Nephron progenitor cell (in vitro differentiated cells): ENCODE measurements around the gene DHRSX.

Experiments
- DNase-seq: peaks from one replicate; pipeline ENCODE4 v3.0.0; 2021
- H3K27ac Mint-ChIP-seq: 2 replicates; pipeline ENCODE4 v1.8.0; 2021; ENCODE audit warnings: mild to moderate bottlenecking, moderate library complexity, mixed read lengths
- H3K27me3 Mint-ChIP-seq: 2 replicates; pipeline ENCODE4 v1.8.0; 2021; ENCODE audit warnings: mild to moderate bottlenecking, low read depth, mixed read lengths; ENCODE audit not compliant: poor library complexity
- H3K36me3 Mint-ChIP-seq: 2 replicates; pipeline ENCODE4 v1.8.0; 2021; ENCODE audit warnings: low read depth, mixed read lengths
- H3K4me1 Mint-ChIP-seq: 2 replicates; pipeline ENCODE4 v1.8.0; 2021; ENCODE audit warnings: mixed read lengths
- H3K4me3 Mint-ChIP-seq: 2 replicates; pipeline ENCODE4 v1.8.0; 2021; ENCODE audit warnings: mild to moderate bottlenecking, moderate library complexity, mixed read lengths
- H3K9me3 Mint-ChIP-seq: 2 replicates; pipeline ENCODE4 v1.8.0; 2021; ENCODE audit warnings: mild to moderate bottlenecking, moderate library complexity, mixed read lengths
- TF ChIP-seq, protein P1 (sequence below): fragments of 200-600 bp; sonication (generic); IDR thresholded peaks from 2 replicates; pipeline ENCODE4 v1.5.0; 2021; ENCODE audit warnings: antibody characterized with exemption

Gene DHRSX

DNA sequence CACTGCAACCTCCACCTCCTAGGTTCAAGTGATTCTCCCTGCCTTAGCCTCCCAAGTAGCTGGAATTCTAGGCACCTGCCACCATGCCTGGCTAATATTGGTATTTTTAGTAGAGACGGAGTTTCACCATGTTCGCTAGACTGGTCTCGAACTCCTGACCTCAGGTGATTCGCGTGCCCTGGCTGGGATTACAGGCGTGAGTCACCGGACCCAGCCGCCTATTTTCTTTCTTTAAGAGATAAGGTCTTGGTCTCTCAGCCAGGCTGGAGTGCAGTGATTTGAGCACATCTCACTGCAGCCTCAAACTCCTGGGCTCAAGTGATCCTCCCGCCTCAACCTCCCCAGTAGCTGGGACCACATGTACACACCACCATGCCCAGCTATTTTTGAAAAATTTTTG lies 166.5 kb downstream of the DHRSX start:
- peaks cover 5% of the 10 kb centered on the region for H3K4me1 Mint-ChIP-seq

DNA sequence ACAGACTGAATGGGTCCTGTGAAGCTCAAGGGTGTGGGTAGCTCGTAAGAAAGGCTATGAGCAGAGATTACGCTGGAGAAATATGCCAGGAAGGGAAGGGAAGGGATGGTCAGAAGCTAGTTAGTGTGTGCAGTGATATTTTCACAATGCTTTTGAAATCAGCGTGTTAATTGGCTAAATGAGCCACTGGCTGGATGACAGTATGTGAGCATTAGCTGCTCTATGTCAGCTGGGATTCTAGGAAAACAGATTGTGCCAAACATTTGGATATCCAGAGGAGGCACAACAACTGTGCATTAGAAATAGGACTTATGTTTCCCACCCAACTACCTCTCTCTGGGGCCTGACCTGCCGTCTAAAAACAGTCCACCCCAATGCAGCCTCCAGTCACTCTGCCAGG lies 168.5 kb downstream of the DHRSX start:
- no peak overlapping the region for H3K4me3 Mint-ChIP-seq
- peaks cover 34% of the 10 kb centered on the region for H3K36me3 Mint-ChIP-seq
- TF ChIP-seq, protein P1, sequence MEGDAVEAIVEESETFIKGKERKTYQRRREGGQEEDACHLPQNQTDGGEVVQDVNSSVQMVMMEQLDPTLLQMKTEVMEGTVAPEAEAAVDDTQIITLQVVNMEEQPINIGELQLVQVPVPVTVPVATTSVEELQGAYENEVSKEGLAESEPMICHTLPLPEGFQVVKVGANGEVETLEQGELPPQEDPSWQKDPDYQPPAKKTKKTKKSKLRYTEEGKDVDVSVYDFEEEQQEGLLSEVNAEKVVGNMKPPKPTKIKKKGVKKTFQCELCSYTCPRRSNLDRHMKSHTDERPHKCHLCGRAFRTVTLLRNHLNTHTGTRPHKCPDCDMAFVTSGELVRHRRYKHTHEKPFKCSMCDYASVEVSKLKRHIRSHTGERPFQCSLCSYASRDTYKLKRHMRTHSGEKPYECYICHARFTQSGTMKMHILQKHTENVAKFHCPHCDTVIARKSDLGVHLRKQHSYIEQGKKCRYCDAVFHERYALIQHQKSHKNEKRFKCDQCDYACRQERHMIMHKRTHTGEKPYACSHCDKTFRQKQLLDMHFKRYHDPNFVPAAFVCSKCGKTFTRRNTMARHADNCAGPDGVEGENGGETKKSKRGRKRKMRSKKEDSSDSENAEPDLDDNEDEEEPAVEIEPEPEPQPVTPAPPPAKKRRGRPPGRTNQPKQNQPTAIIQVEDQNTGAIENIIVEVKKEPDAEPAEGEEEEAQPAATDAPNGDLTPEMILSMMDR: no peak
- no peak for DNase-seq
- peaks cover 4% of the 10 kb centered on the region for H3K9me3 Mint-ChIP-seq
- peaks cover 3% of the 10 kb centered on the region for H3K27me3 Mint-ChIP-seq
- no peak overlapping the region for H3K27ac Mint-ChIP-seq
- H3K4me1 Mint-ChIP-seq: no peaks in the 10 kb centered on the region

More for the DNA sequence above, 166.5 kb downstream of the DHRSX start:
- no peak overlapping the region for H3K27ac Mint-ChIP-seq
- H3K4me3 Mint-ChIP-seq: no peak overlapping the region
- no peak for DNase-seq
- H3K36me3 Mint-ChIP-seq: peaks cover 35% of the 10 kb centered on the region
- peaks cover 18% of the 10 kb centered on the region for H3K9me3 Mint-ChIP-seq
- H3K27me3 Mint-ChIP-seq: peaks cover 3% of the 10 kb centered on the region
- TF ChIP-seq, protein P1: no peak

DNA sequence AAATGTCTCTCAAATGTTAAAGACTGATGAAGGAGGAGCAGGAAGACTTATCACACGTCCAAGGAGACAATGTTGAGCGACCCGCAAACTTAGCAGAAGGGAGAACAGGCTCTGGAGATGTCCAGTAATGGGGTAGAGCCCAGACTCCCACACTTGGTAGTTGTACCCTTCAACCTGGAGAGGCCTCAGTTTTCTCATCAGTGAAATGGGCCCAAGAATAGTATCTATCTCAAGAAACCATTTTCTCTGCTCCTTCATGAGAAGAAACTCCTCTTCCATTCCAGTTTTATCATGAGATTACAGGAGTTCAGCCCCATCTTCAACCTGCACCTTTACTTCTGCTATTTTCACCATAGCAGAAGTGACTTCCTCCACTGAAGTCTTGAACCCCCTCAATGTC lies 169.9 kb downstream of the DHRSX start:
- H3K27me3 Mint-ChIP-seq: peaks cover 3% of the 10 kb centered on the region
- TF ChIP-seq, protein P1: no peak
- no peak overlapping the region for H3K4me3 Mint-ChIP-seq
- peaks cover 31% of the 10 kb centered on the region for H3K36me3 Mint-ChIP-seq
- no peak for DNase-seq
- H3K4me1 Mint-ChIP-seq: peaks cover under 1% of the 10 kb centered on the region
- H3K27ac Mint-ChIP-seq: peak overlapping the region; percentile 87
- peaks cover 4% of the 10 kb centered on the region for H3K9me3 Mint-ChIP-seq

DNA sequence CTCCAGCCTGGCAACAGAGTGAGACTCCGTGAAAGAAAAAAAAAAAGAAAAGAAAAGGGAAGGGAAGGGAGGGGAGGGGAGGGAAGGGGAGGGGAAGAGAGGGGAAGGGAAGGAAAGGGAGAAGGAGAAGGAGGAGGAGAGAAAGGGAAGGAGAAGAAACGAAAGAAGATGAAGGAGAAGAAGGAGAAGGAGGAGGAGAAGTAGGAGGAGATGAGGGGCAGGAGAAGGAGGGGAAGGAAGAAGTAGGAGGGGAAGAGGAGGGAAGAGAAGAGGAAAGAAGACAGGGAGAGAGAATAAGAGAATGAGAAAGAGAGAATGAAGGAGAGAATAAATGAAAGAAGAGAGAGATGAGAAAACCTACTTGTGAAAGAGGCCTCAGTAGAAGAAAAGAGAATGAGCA lies 170.3 kb downstream of the DHRSX start:
- Mint-ChIP-seq H3K27me3 (peaks cover 3% of the 10 kb centered on the region), H3K9me3 (peaks cover 4% of the 10 kb centered on the region), H3K4me3 (no peak overlapping the region), H3K27ac (peak overlapping the region; percentile 87), H3K36me3 (peaks cover 27% of the 10 kb centered on the region), H3K4me1 (peaks cover 5% of the 10 kb centered on the region)
- no peak for DNase-seq
- TF ChIP-seq, protein P1: no peak

DNA sequence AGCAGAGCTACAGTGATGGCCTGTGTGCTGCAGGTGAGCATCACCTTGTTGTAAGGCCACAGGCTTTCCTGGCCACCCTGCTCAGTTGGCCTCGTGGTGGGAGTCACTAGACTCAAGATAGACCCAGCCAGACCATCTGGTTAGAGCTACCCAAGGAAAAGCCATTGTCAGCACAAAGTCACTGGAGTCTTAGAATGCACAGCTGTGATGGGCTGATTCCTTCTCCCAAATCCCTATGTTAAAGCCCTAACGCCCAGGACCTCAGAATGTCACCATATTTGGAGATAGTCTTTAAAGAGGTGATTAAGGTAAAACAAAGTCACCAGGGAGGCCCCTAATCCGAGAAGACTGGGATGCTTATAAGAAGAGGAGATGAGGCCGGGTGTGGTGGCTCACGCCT lies 173.4 kb downstream of the DHRSX start:
- Mint-ChIP-seq H3K27ac (no peak overlapping the region), H3K4me3 (no peak overlapping the region), H3K27me3 (peaks cover 3% of the 10 kb centered on the region), H3K4me1 (peaks cover 12% of the 10 kb centered on the region), H3K9me3 (peaks cover 15% of the 10 kb centered on the region), H3K36me3 (peaks cover 41% of the 10 kb centered on the region)
- TF ChIP-seq, protein P1: no peak
- DNase-seq: no peak

DNA sequence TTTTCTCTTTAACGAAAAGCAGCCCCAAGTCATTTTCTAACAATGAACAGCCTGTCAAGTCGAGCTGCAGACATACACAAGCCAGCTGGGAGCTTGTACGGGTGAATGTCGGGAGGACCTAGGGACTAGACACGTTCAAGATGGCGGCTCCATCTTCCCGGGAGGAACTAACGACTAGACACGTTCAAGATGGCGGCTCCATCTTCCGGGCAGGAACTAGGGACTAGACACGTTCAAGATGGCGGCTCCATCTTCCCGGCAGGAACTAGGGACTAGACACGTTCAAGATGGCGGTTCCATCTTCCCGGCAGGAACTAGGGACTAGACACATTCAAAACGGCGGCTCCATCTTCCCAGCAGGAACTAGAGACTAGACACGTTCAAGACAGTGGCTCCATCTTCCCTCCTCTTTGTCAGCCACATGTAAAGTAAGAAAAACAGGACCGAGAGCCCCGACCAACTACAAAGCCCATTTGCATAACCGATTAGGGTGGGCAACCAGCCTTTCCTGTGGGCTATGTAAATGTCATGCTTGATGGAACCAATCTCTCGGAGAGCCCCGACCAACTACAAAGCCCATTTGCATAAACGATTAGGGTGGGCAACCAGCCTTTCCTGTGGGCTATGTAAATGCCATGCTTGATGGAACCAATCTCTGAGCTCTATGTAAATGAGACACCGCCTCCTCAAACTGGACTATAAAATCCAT lies 175.5 kb downstream of the DHRSX start:
- H3K4me3 Mint-ChIP-seq: peak overlapping the region; percentile 88
- peak overlapping the region; percentile 99 for H3K27ac Mint-ChIP-seq
- peak; percentile 70 for DNase-seq
- H3K36me3 Mint-ChIP-seq: peaks cover 41% of the 10 kb centered on the region
- H3K27me3 Mint-ChIP-seq: no peaks in the 10 kb centered on the region
- TF ChIP-seq, protein P1: no peak
- H3K4me1 Mint-ChIP-seq: peaks cover 29% of the 10 kb centered on the region
- peaks cover 15% of the 10 kb centered on the region for H3K9me3 Mint-ChIP-seq
